ENCODE measurements around the gene ANKS1A. TPM values are rescaled to one million over a fixed set of nuclear protein-coding genes. Genes with fewer than 3 reads are reported as not detected.

The ANKS1A gene
- total and polyA plus RNA-seq, 7 experiments from 2014 or later: 2.1 to 14.8 (median 9.6) TPM

- ChIA-PET POLR2A (interaction anchor here (0.5 kb wide), 1 partner anchor 847 kb away, joined by 3 read pairs; no protein-coding TSS in a partner anchor), CTCF (interaction anchor here (0.5 to 2.5 kb wide), 14 partner anchors 8 to 976 kb away, joined by 3 to 16 read pairs (median 3); no protein-coding TSS in a partner anchor)
- H3K27me3 Mint-ChIP-seq: peaks cover 8 to 35% (median 13%) of the 10 kb centered on the region in 5 donors
- H3K9me3 Mint-ChIP-seq: peaks cover 0 to 3% (median 0%) of the 10 kb centered on the region in 11 donors
- Histone ChIP-seq H3K36me3 (ENCODE audit: control insufficient read depth in 2 of 3, insufficient read depth in 3 of 3, low read length in 3 of 3) (no peaks in the 10 kb centered on the region), H3K4me1 (ENCODE audit: control insufficient read depth in 2 of 2, insufficient read depth in 2 of 2, low read length in 2 of 2) (no peaks in the 10 kb centered on the region), H3K27me3 (ENCODE audit: control insufficient read depth in 2 of 2, insufficient read depth in 2 of 2, low read length in 2 of 2) (no peaks in the 10 kb centered on the region), H3K4me3 (ENCODE audit: low read length) (no peak overlapping the region), H3K27ac (ENCODE audit: low read depth, low read length) (no peak overlapping the region), H3K9me3 (ENCODE audit: control insufficient read depth in 2 of 3, low read length in 3 of 3) (no peaks in the 10 kb centered on the region)
- intact Hi-C loops (cut with micrococcal nuclease): no loop called here
- no peak for ATAC-seq
- H3K27ac Mint-ChIP-seq: peak overlapping the region in 1 of 9 donors; percentile 42
- H3K4me3 Mint-ChIP-seq: no peak overlapping the region
- H3K4me1 Mint-ChIP-seq: peaks cover 13 to 22% (median 16%) of the 10 kb centered on the region in 7 donors
- no peaks in the 10 kb centered on the region for H3K36me3 Mint-ChIP-seq
- no peak for DNase-seq
Measured at GRCh38 chr6:35139470-35139869, 250.4 kb downstream of the ANKS1A start.

GRCh38 chr6:35139924-35140638, 251.0 kb downstream of the ANKS1A start:
- CTCF ChIA-PET: interaction anchor here (0.7 to 2.5 kb wide), 11 partner anchors 9 to 977 kb away, joined by 3 to 16 read pairs (median 4); no protein-coding TSS in a partner anchor
- H3K27ac ChIP-seq (ENCODE audit: low read depth, low read length): no peak overlapping the region
- H3K9me3 ChIP-seq (ENCODE audit: control insufficient read depth in 2 of 3, low read length in 3 of 3): no peaks in the 10 kb centered on the region
- Mint-ChIP-seq H3K4me1 (peaks cover 13 to 22% (median 16%) of the 10 kb centered on the region in 7 donors), H3K27ac (peak overlapping the region in 2 of 9 donors; percentile 38 to 44), H3K36me3 (no peaks in the 10 kb centered on the region), H3K27me3 (peaks cover 8 to 35% (median 13%) of the 10 kb centered on the region in 5 donors), H3K9me3 (peaks cover 0 to 3% (median 0%) of the 10 kb centered on the region in 11 donors), H3K4me3 (peak overlapping the region in 9 of 10 donors; percentile 1 to 76 (median 46))
- no peaks in the 10 kb centered on the region for H3K36me3 ChIP-seq (ENCODE audit: control insufficient read depth in 2 of 3, insufficient read depth in 3 of 3, low read length in 3 of 3)
- DNase-seq (peak in 6 of 9 donors; percentile 26 to 50 (median 42)), ATAC-seq (peak; percentile 46)
- POLR2A ChIA-PET: interaction anchor here (0.5 kb wide), 1 partner anchor 847 kb away, joined by 3 read pairs; no protein-coding TSS in a partner anchor
- no peaks in the 10 kb centered on the region for H3K27me3 ChIP-seq (ENCODE audit: control insufficient read depth in 2 of 2, insufficient read depth in 2 of 2, low read length in 2 of 2)
- no peaks in the 10 kb centered on the region for H3K4me1 ChIP-seq (ENCODE audit: control insufficient read depth in 2 of 2, insufficient read depth in 2 of 2, low read length in 2 of 2)
- no peak overlapping the region for H3K4me3 ChIP-seq (ENCODE audit: low read length)
- intact Hi-C loops (cut with micrococcal nuclease): loop anchor here (1.0 to 5.0 kb wide), 8 partner anchors 101 to 977 kb away; partner anchors contain the start of genes SMIM29 (in 1 of the 2) and TAF11 (in 1 of the 2)

- intact Hi-C loops (cut with micrococcal nuclease): loop anchor here (1.0 to 5.0 kb wide), 8 partner anchors 100 to 977 kb away; partner anchors contain the start of genes SMIM29 (in 1 of the 2) and TAF11 (in 1 of the 2)
- H3K9me3 Mint-ChIP-seq: peaks cover 0 to 3% (median 0%) of the 10 kb centered on the region in 11 donors
- DNase-seq: no peak
- CTCF ChIA-PET: interaction anchor here (1.2 to 2.0 kb wide), 4 partner anchors 9 to 977 kb away, joined by 3 to 8 read pairs (median 6); no protein-coding TSS in a partner anchor
- no peaks in the 10 kb centered on the region for H3K36me3 Mint-ChIP-seq
- ATAC-seq: no peak
- H3K4me3 Mint-ChIP-seq: peak overlapping the region in 9 of 10 donors; percentile 1 to 76 (median 46)
- POLR2A ChIA-PET: no interaction called here
- no peak overlapping the region for H3K4me3 ChIP-seq (ENCODE audit: low read length)
- peaks cover 8 to 35% (median 13%) of the 10 kb centered on the region in 5 donors for H3K27me3 Mint-ChIP-seq
- no peak overlapping the region for H3K27ac ChIP-seq (ENCODE audit: low read depth, low read length)
- no peaks in the 10 kb centered on the region for H3K9me3 ChIP-seq (ENCODE audit: control insufficient read depth in 2 of 3, low read length in 3 of 3)
- no peaks in the 10 kb centered on the region for H3K4me1 ChIP-seq (ENCODE audit: control insufficient read depth in 2 of 2, insufficient read depth in 2 of 2, low read length in 2 of 2)
- H3K36me3 ChIP-seq (ENCODE audit: control insufficient read depth in 2 of 3, insufficient read depth in 3 of 3, low read length in 3 of 3): no peaks in the 10 kb centered on the region
- H3K27me3 ChIP-seq (ENCODE audit: control insufficient read depth in 2 of 2, insufficient read depth in 2 of 2, low read length in 2 of 2): no peaks in the 10 kb centered on the region
- H3K27ac Mint-ChIP-seq: peak overlapping the region in 1 of 9 donors; percentile 38
- H3K4me1 Mint-ChIP-seq: peaks cover 13 to 22% (median 16%) of the 10 kb centered on the region in 7 donors
Measured at GRCh38 chr6:35140639-35141006, 251.6 kb downstream of the ANKS1A start.

Other genes starting within 250 kb of the ANKS1A start
- gene ILRUN, start 192.5 kb upstream of the ANKS1A start, total RNA-seq: 10 to 100 TPM; 45.2 to 74.6 (median 53.7) TPM
- 1 to 10 TPM; 8.8 to 8.9 TPM for gene ILRUN, start 192.5 kb upstream of the ANKS1A start, polyA plus RNA-seq
- gene SNRPC, start 131.8 kb upstream of the ANKS1A start, total RNA-seq: 100 to 1,000 TPM in 1 of 5 experiments, 10 to 100 TPM in 4; 38.3 to 120 (median 44.4) TPM
- 100 to 1,000 TPM; 311 to 358 TPM for gene SNRPC, start 131.8 kb upstream of the ANKS1A start, polyA plus RNA-seq
- gene BLTP3A, start 97.2 kb upstream of the ANKS1A start, total RNA-seq: 10 to 100 TPM; 10.7 to 12.9 (median 11.9) TPM
- 1 to 10 TPM in 1 of 2 donors, under 1 TPM in 1; 0.72 to 1.2 TPM for gene BLTP3A, start 97.2 kb upstream of the ANKS1A start, polyA plus RNA-seq
- gene TAF11, start 1.2 kb upstream of the ANKS1A start, total RNA-seq: 10 to 100 TPM; 25.4 to 35.1 (median 29.4) TPM
- 10 to 100 TPM; 17.3 to 18.4 TPM for gene TAF11, start 1.2 kb upstream of the ANKS1A start, polyA plus RNA-seq